Left lobe of liver (tissue), 2 donors: Measurements from ENCODE around the gene MEIOC. TPM values are rescaled to one million over a fixed set of nuclear protein-coding genes. Genes with fewer than 3 reads are reported as not detected.
"Not testable (repeated sequence)": the region's sequence is repeated elsewhere in the genome, so short reads cannot be mapped to it uniquely, and the experiment has no call there.

Source experiments
- ATAC-seq: fragments of 200-7000 bp; cut with Tn5 transposase; one replicate; pipeline ENCODE4 v1.9.1; 2020; ENCODE audit warnings: mild to moderate bottlenecking, moderate library complexity
- DNase-seq: peaks from one replicate; pipeline ENCODE4 v3.0.0-alpha.2; 2020; ENCODE audit warnings: low spot score
- total RNA-seq: library from RNA; stranded (reverse); gene quantifications from one replicate; pipeline ENCODE4 v1.2.1, GENCODE V29; 2021
- donor health status: DM: no; HTN: no; CAD: no; lungs with moderate emphysema.
- donor health status: DM: no; HTN: yes; CAD: no.

Gene MEIOC
- total RNA-seq, 1 donor from 2014 or later: not detected

DNA sequence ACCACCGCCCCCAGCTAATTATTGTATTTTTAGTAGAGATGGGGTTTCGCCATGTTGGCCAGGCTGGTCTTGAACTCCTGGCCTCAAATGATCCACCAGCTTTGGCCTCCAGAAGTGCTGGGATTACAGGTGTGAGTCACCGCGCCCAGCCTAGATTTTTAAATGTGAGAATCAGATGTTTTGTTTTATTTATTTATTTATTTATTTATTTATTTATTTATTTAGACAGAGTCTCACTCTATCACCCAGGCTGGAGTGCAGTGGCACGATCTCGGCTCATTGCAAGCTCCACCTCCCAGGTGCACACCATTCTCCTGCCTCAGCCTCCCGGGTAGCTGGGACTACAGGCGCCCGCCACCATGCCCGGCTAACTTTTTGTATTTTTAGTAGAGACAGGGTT is 44.0 kb downstream of the MEIOC start:
- DNase-seq, ATAC-seq: not testable (repeated sequence)

GRCh38 chr17:44707755-44708400 is 51.6 kb downstream of the MEIOC start:
- ATAC-seq (no peak), DNase-seq (no peak)

GRCh38 chr17:44708401-44709263 is 52.4 kb downstream of the MEIOC start, which contains the start of gene DBF4B:
DBF4B (plus strand) TSS chr17:44708665; CDS start chr17:44708821, 156 bp downstream.
- ATAC-seq (peak; percentile 98), DNase-seq (peak; percentile 85)

- no peak for ATAC-seq
These were observed 63.2 kb downstream of the MEIOC start for GRCh38 chr17:44719444-44719843.

DNA sequence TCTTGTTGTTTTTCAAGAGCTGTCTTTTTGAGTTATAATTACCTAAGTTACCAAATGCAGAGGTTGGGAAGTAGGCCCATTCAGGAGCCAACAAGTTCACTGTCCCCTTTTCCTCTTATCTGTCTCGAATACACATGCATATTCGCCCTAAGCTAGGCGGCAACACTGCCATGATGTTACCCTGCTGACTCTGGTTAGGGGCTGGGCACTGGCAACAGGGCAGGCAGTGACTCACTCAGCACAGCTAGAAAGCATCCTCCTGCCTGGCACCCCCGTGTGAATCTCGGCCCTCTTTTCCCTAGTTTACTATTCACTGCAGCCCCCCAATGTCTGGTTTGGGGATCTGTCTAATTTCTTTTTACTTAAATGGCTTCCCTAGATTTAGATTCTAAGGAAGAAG is 66.0 kb downstream of the MEIOC start:
- no peak for DNase-seq
- ATAC-seq: no peak

More at GRCh38 chr17:44719444-44719843, 63.2 kb downstream of the MEIOC start:
- no peak for DNase-seq

Other genes with a start within 250 kb of the MEIOC start
- gene GPATCH8, start 153.1 kb upstream of the MEIOC start, total RNA-seq: 11.0 TPM
- 0.18 TPM for gene FZD2, start 99.0 kb upstream of the MEIOC start, total RNA-seq
- gene CCDC43, start 33.3 kb downstream of the MEIOC start, total RNA-seq: 5.6 TPM
- gene DBF4B, start 52.2 kb downstream of the MEIOC start, total RNA-seq: 1.7 TPM
- 0.13 TPM for gene ADAM11, start 102.5 kb downstream of the MEIOC start, total RNA-seq
- 0.53 TPM for gene GJC1, start 173.8 kb downstream of the MEIOC start, total RNA-seq
- gene HIGD1B, start 191.4 kb downstream of the MEIOC start, total RNA-seq: not detected
- gene EFTUD2, start 243.0 kb downstream of the MEIOC start, total RNA-seq: 33.8 TPM